AG04450 (cell line): Measurements from ENCODE around the gene WDR83. TPM values are rescaled to one million over a fixed set of nuclear protein-coding genes. Genes with fewer than 3 reads are reported as not detected.

Experiments
- CTCF ChIA-PET: fragments of 300-600, 350-600 bp; formaldehyde crosslinking; extraction: SDS; loops from one replicate; lab custom pipeline; 2022; ENCODE audit warnings: antibody characterized with exemption, inconsistent platforms; lab: Charles Lee
- POLR2A ChIA-PET: fragments of 350-600 bp; formaldehyde crosslinking; extraction: SDS; loops from one replicate; lab custom pipeline; 2021; ENCODE audit warnings: antibody characterized with exemption, inconsistent platforms; lab: Yijun Ruan, JAX
- DNase-seq: peaks from one replicate; pipeline ENCODE4 v3.0.0-alpha.2; 2011; ENCODE audit warnings: low read depth, low spot score
- H3K27ac ChIP-seq: one replicate; pipeline ENCODE4 v1.5.1; 2012; ENCODE audit warnings: low read depth, low read length, control low read depth
- H3K27me3 ChIP-seq: one replicate; pipeline ENCODE4 v1.6.0; 2012; ENCODE audit warnings: low read length; ENCODE audit not compliant: control insufficient read depth, insufficient read depth
- H3K4me3 ChIP-seq: 2 replicates; pipeline ENCODE4 v1.5.1; 2011; ENCODE audit warnings: mild to moderate bottlenecking, low read depth, low read length, control low read depth
- H3K9me3 ChIP-seq: 2 replicates; pipeline ENCODE4 v1.5.1; 2012; ENCODE audit warnings: low read length; ENCODE audit not compliant: control insufficient read depth, insufficient read depth
- CTCF ChIP-seq: IDR thresholded peaks from 2 replicates; pipeline ENCODE4 v1.5.1; 2011; ENCODE audit warnings: low read depth, low read length, control low read depth, inconsistent platforms
- polyA plus RNA-seq: library from polyadenylated mRNA; depleted of rRNA; stranded (reverse); fragments of >200 nt; gene quantifications from 2 replicates; pipeline ENCODE4 v1.2.3, GENCODE V29; 2011

The WDR83 gene
- polyA plus RNA-seq, 1 experiment = 5.3 TPM

- H3K4me3 ChIP-seq = no peak overlapping the region
- TF ChIP-seq CTCF = no peak
- ChIA-PET CTCF (no interaction called here), POLR2A (no interaction called here)
- no peak overlapping the region for H3K27ac ChIP-seq
- H3K27me3 ChIP-seq = no peaks in the 10 kb centered on the region
- H3K9me3 ChIP-seq = no peaks in the 10 kb centered on the region; the same call in 1 of the 2 replicates
- no peak for DNase-seq
These were observed 35.1 kb downstream of the WDR83 start for GRCh38 chr19:12701596-12702282.

- no peak for DNase-seq
- no peak overlapping the region for H3K4me3 ChIP-seq
These were observed 36.4 kb downstream of the WDR83 start for GRCh38 chr19:12703046-12703445.

GRCh38 chr19:12705169-12705568, 38.6 kb downstream of the WDR83 start:
- Histone ChIP-seq H3K27ac (no peak overlapping the region), H3K9me3 (no peaks in the 10 kb centered on the region; the same call in 1 of the 2 replicates), H3K27me3 (no peaks in the 10 kb centered on the region), H3K4me3 (no peak overlapping the region)
- no peak for DNase-seq
- TF ChIP-seq CTCF = no peak
- ChIA-PET POLR2A (no interaction called here), CTCF (no interaction called here)

More at GRCh38 chr19:12703046-12703445, 36.4 kb downstream of the WDR83 start:
- POLR2A ChIA-PET = no interaction called here
- no peak for TF ChIP-seq CTCF
- Histone ChIP-seq H3K27ac (no peak overlapping the region), H3K9me3 (no peaks in the 10 kb centered on the region; the same call in 1 of the 2 replicates), H3K27me3 (no peaks in the 10 kb centered on the region)
- CTCF ChIA-PET = no interaction called here

GRCh38 chr19:12705654-12706331, 39.2 kb downstream of the WDR83 start:
- POLR2A ChIA-PET = no interaction called here
- Histone ChIP-seq H3K27ac (no peak overlapping the region), H3K4me3 (no peak overlapping the region), H3K9me3 (no peaks in the 10 kb centered on the region; the same call in 1 of the 2 replicates), H3K27me3 (no peaks in the 10 kb centered on the region)
- CTCF ChIA-PET = interaction anchor here (1.1 kb wide), 1 partner anchor 52 kb away, joined by 3 read pairs; no protein-coding TSS in a partner anchor
- DNase-seq = no peak
- TF ChIP-seq CTCF = no peak

- Histone ChIP-seq H3K9me3 (no peaks in the 10 kb centered on the region; the same call in 1 of the 2 replicates), H3K27me3 (no peaks in the 10 kb centered on the region), H3K4me3 (no peak overlapping the region), H3K27ac (no peak overlapping the region)
- no peak for DNase-seq
- CTCF ChIA-PET = interaction anchor here (1.1 kb wide), 2 partner anchors 51 to 60 kb away, joined by 3 to 4 read pairs; no protein-coding TSS in a partner anchor
- TF ChIP-seq CTCF = no peak
- POLR2A ChIA-PET = no interaction called here
These were observed 39.7 kb downstream of the WDR83 start for GRCh38 chr19:12706332-12706718.
